GM10248 (cell line): Measurements from ENCODE around the gene AEBP2.

ENCODE experiments used
- CTCF ChIA-PET: fragments of 300-600 bp; sonication (Branson Sonifier 250); formaldehyde crosslinking; extraction: SDS; loops from one replicate; lab custom pipeline; 2021; ENCODE audit warnings: antibody characterized with exemption; lab: Yijun Ruan, JAX
- POLR2A ChIA-PET: fragments of 350-650 bp; sonication (Branson Sonifier 250); formaldehyde crosslinking; extraction: SDS; loops from one replicate; lab custom pipeline; 2020; ENCODE audit warnings: antibody characterized with exemption; lab: Yijun Ruan, JAX
- DNase-seq: peaks from one replicate; pipeline ENCODE4 v3.0.0; 2012; ENCODE audit errors: extremely low spot score
- CTCF ChIP-seq: IDR thresholded peaks from 2 replicates; pipeline ENCODE4 v1.5.1; 2012; ENCODE audit warnings: mild to moderate bottlenecking, low read depth; ENCODE audit errors: extremely low read depth, missing control alignments, control extremely low read depth

Gene AEBP2

GRCh38 chr12:19542606-19543005 is 103.3 kb downstream of the AEBP2 start:
- POLR2A ChIA-PET: no interaction called here
- no peak for TF ChIP-seq CTCF
- CTCF ChIA-PET: interaction anchor here (0.8 to 1.7 kb wide), 3 partner anchors 8 to 16 kb away, joined by 3 to 6 read pairs (median 5); no protein-coding TSS in a partner anchor
- no peak for DNase-seq

GRCh38 chr12:19544353-19544752 is 105.1 kb downstream of the AEBP2 start:
- no peak for TF ChIP-seq CTCF
- POLR2A ChIA-PET: no interaction called here
- CTCF ChIA-PET: interaction anchor here (1.0 kb wide), 1 partner anchor 8 kb away, joined by 4 read pairs; no protein-coding TSS in a partner anchor
- DNase-seq: no peak

GRCh38 chr12:19545301-19545700 is 106.0 kb downstream of the AEBP2 start:
- TF ChIP-seq CTCF: no peak
- ChIA-PET POLR2A (no interaction called here), CTCF (interaction anchor here (1.0 kb wide), 1 partner anchor 9 kb away, joined by 4 read pairs; no protein-coding TSS in a partner anchor)
- DNase-seq: no peak

- CTCF ChIA-PET: no interaction called here
- DNase-seq: no peak
- POLR2A ChIA-PET: no interaction called here
- no peak for TF ChIP-seq CTCF
Observed at GRCh38 chr12:19546027-19546426, 106.7 kb downstream of the AEBP2 start.

GRCh38 chr12:19546611-19547162 is 107.4 kb downstream of the AEBP2 start:
- no peak for TF ChIP-seq CTCF
- CTCF ChIA-PET: interaction anchor here (2.4 kb wide), 1 partner anchor 11 kb away, joined by 6 read pairs; no protein-coding TSS in a partner anchor
- POLR2A ChIA-PET: no interaction called here
- DNase-seq: no peak

- TF ChIP-seq CTCF: no peak
- no peak for DNase-seq
- POLR2A ChIA-PET: no interaction called here
- CTCF ChIA-PET: interaction anchor here (2.4 kb wide), 1 partner anchor 11 kb away, joined by 6 read pairs; no protein-coding TSS in a partner anchor
Observed at GRCh38 chr12:19547271-19547671, 108.0 kb downstream of the AEBP2 start.
